Omental fat pad (tissue), 4 donors: ENCODE data around the gene SPRN. TPM values are rescaled to one million over a fixed set of nuclear protein-coding genes. Genes with fewer than 3 reads are reported as not detected.
"Not testable (repeated sequence)": the region's sequence is repeated elsewhere in the genome, so short reads cannot be mapped to it uniquely, and the experiment has no call there.

Experiments used
- ATAC-seq: fragments of 150-250 bp; one replicate; pipeline ENCODE4 v1.9.1; 2016; ENCODE audit warnings: mild to moderate bottlenecking, moderate library complexity; ENCODE audit not compliant: low FRiP score
- DNase-seq: peaks from one replicate; pipeline ENCODE4 v3.0.0-alpha.2; 2019; ENCODE audit warnings: low spot score
- CTCF ChIP-seq, 3 donors: fragments of 450-650 bp; IDR thresholded peaks; one replicate each; pipeline ENCODE4 v1.5.1; 2016 to 2017; ENCODE audit warnings: antibody characterized with exemption in 3 of 3, mild to moderate bottlenecking in 3 of 3, moderate library complexity in 2 of 3
- total RNA-seq, 4 donors: library from RNA; depleted of rRNA; stranded (reverse); fragments of >200 nt; gene quantifications; one replicate each; pipeline ENCODE4 v1.1.0, GENCODE V29; 2016

SPRN gene
- total RNA-seq, 4 donors from 2014 or later, result not detected

GRCh38 chr10:133388236-133388972 lies 36.0 kb downstream of the SPRN start:
- ATAC-seq (no peak), DNase-seq (no peak)
- TF ChIP-seq CTCF (IDR thresholded peaks at IDR 0.05), result no peak

- ATAC-seq, DNase-seq: not testable (repeated sequence)
Measured at GRCh38 chr10:133386951-133387350, 37.5 kb downstream of the SPRN start.

GRCh38 chr10:133385214-133385613 lies 39.2 kb downstream of the SPRN start:
- no peak for ATAC-seq

GRCh38 chr10:133384071-133384470 lies 40.4 kb downstream of the SPRN start:
- ATAC-seq, result no peak
- DNase-seq, result no peak
- no peak for TF ChIP-seq CTCF (IDR thresholded peaks at IDR 0.05)

More at GRCh38 chr10:133385214-133385613, 39.2 kb downstream of the SPRN start:
- no peak for DNase-seq
- no peak for TF ChIP-seq CTCF (IDR thresholded peaks at IDR 0.05)

GRCh38 chr10:133383551-133383950 lies 40.9 kb downstream of the SPRN start:
- DNase-seq (no peak), ATAC-seq (no peak)
- TF ChIP-seq CTCF (IDR thresholded peaks at IDR 0.05), result no peak

GRCh38 chr10:133381036-133381435 lies 43.4 kb downstream of the SPRN start:
- no peak for DNase-seq
- TF ChIP-seq CTCF (IDR thresholded peaks at IDR 0.05), result no peak
- no peak for ATAC-seq

GRCh38 chr10:133379801-133380666 lies 44.4 kb downstream of the SPRN start:
- DNase-seq (no peak), ATAC-seq (no peak)
- no peak for TF ChIP-seq CTCF (IDR thresholded peaks at IDR 0.05)
